Effector memory CD4-positive, alpha-beta T cell (primary cell): ENCODE data around the gene FAM83D.
A peak's percentile ranks its signal among the peaks of the same experiment; 100 is the strongest.

Experiments used
- DNase-seq, 3 donors: peaks; one replicate each; pipeline ENCODE4 v3.0.0-alpha.2; 2020
- H3K27ac ChIP-seq: 2 replicates; pipeline ENCODE4 v1.7.0; 2013; ENCODE audit warnings: mild to moderate bottlenecking, low read length, moderate library complexity; ENCODE audit not compliant: insufficient read depth, poor library complexity, severe bottlenecking
- H3K27me3 ChIP-seq: replicated peaks from 2 replicates; pipeline ENCODE4 v1.7.0; 2013; ENCODE audit warnings: mild to moderate bottlenecking, low read length; ENCODE audit not compliant: insufficient read depth, control insufficient read depth, poor library complexity, severe bottlenecking
- H3K36me3 ChIP-seq: 2 replicates; pipeline ENCODE4 v1.7.0; 2013; ENCODE audit warnings: mild to moderate bottlenecking, low read length, moderate library complexity; ENCODE audit not compliant: control insufficient read depth, insufficient read depth
- H3K4me1 ChIP-seq: 2 replicates; pipeline ENCODE4 v1.7.0; 2013; ENCODE audit warnings: low read length, mild to moderate bottlenecking; ENCODE audit not compliant: control insufficient read depth, insufficient read depth, poor library complexity, severe bottlenecking
- H3K4me3 ChIP-seq: 2 replicates; pipeline ENCODE4 v1.7.0; 2013; ENCODE audit warnings: low read length, low read depth, mild to moderate bottlenecking; ENCODE audit not compliant: insufficient read depth, poor library complexity, severe bottlenecking
- H3K9me3 ChIP-seq: 2 replicates; pipeline ENCODE4 v1.7.0; 2013; ENCODE audit warnings: mild to moderate bottlenecking, low read length, moderate library complexity; ENCODE audit not compliant: control insufficient read depth

Gene FAM83D

DNA sequence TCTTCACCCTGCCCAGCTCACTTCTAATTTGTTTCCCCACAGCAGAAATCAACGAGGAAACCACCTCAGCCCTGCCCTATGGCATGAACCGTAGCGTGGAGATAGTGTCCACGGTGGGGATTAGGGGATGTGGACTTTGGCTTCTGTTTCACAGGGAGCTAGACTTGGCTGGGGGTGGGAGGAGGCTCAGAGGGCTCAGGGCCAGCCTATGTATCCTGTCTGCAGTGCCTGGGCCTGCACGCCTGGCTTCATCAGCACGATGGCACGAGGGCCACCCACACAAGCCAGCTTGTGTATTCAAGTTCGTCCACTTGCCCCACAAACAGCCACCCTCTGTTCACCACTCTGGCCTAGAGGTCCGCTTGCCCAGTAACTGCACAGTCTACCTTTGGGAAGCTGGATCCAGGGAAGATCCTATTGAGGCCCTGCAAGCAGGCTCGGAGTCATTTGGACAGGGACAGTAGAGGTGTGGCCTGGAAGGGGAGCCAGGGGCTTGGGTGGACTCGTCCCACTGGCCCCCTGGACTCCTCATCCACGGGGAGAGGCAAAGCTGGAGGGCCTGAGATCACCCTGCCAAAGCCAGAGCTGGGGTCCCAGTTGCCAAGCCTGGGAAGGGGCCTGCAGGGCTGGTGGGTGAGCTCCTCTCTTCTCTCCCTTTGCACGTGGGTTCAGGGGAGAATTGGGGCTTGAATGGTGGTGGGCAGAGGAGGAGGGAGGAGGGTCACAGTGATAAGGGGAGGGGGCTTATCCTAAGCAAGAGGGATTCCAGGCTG lies 38.0 kb upstream of the FAM83D start:
- Histone ChIP-seq H3K4me3 (no peak overlapping the region), H3K36me3 (peaks cover 12% of the 10 kb centered on the region), H3K4me1 (peaks cover 3% of the 10 kb centered on the region), H3K27me3 (no peaks in the 10 kb centered on the region), H3K27ac (no peak overlapping the region), H3K9me3 (no peaks in the 10 kb centered on the region)
- DNase-seq, result no peak

DNA sequence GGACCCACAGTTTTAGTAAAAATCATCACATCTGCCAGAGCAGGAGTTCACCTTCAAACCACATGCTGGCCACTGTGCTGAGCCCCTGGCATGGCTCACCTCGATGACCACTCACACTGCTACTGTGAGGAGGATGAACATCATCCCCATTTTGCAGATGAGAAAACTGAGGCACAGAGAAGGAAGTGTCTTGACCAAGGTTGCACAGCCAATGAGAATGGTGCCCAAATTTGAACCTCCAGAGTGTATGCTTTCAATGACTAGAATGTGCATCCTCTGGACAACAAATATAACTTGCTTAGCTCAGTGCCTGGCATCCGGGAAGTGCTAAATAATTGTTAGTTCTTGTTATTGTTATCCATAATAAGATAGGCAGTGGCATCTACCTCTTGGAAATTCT lies 37.2 kb upstream of the FAM83D start:
- H3K9me3 ChIP-seq, result no peaks in the 10 kb centered on the region
- H3K4me3 ChIP-seq, result no peak overlapping the region
- no peak overlapping the region for H3K27ac ChIP-seq
- peaks cover 11% of the 10 kb centered on the region for H3K4me1 ChIP-seq
- DNase-seq, result no peak
- no peaks in the 10 kb centered on the region for H3K27me3 ChIP-seq
- H3K36me3 ChIP-seq, result peaks cover 8% of the 10 kb centered on the region

DNA sequence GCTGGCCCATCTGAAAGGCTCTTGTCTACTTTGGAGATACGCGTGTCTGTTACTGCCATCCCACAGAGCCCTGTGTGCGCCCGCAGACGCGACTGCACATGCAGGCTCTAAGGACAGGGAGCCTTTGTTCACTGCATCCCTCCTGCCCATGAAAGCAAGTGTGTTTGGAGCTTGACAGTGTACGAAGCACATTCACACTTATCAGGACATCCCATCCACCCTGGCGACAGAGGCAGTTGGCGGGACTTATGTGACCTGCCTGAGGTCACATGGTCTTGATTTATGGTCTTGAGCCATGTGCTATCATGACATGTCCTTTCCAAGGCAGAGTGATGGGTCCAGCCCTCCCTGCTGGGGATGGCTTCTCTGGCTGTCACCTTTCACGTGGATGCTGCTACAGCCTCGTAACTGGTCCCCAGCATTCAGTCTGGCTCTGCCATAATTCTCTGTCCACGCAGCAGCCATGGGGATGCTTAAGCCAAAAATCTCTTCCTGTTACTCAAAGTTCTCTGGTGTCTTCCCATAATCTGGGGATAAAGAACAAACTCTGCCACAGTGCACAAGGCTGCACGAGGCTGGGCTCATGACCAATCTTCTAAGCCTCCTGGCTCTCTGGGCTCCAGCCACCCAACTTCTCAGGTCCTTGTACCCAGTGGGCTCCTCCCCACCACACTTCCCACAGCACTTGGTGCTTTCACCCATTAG lies 36.3 kb upstream of the FAM83D start:
- Histone ChIP-seq H3K27me3 (no peaks in the 10 kb centered on the region), H3K9me3 (no peaks in the 10 kb centered on the region), H3K27ac (no peak overlapping the region), H3K4me1 (peaks cover 13% of the 10 kb centered on the region), H3K4me3 (no peak overlapping the region), H3K36me3 (peaks cover 8% of the 10 kb centered on the region)
- DNase-seq, result no peak

DNA sequence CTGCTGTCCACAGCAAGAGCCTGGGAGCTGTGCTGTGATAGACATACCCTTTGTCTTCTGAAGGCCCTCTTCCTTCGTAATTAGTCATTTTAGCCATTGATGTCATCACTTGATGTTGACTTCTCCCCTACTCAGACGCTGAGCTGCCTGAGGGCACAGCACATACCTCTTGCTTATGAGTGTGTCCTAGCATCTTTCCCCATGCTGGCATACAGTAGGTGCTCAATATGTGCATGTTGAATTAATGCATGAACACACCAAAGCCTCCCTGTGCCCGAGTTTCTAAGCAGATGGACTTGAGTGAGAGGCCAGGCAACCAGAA lies 35.8 kb upstream of the FAM83D start:
- Histone ChIP-seq H3K27me3 (no peaks in the 10 kb centered on the region), H3K36me3 (peaks cover 10% of the 10 kb centered on the region), H3K4me1 (peaks cover 13% of the 10 kb centered on the region), H3K27ac (no peak overlapping the region), H3K9me3 (no peaks in the 10 kb centered on the region), H3K4me3 (no peak overlapping the region)
- no peak for DNase-seq

DNA sequence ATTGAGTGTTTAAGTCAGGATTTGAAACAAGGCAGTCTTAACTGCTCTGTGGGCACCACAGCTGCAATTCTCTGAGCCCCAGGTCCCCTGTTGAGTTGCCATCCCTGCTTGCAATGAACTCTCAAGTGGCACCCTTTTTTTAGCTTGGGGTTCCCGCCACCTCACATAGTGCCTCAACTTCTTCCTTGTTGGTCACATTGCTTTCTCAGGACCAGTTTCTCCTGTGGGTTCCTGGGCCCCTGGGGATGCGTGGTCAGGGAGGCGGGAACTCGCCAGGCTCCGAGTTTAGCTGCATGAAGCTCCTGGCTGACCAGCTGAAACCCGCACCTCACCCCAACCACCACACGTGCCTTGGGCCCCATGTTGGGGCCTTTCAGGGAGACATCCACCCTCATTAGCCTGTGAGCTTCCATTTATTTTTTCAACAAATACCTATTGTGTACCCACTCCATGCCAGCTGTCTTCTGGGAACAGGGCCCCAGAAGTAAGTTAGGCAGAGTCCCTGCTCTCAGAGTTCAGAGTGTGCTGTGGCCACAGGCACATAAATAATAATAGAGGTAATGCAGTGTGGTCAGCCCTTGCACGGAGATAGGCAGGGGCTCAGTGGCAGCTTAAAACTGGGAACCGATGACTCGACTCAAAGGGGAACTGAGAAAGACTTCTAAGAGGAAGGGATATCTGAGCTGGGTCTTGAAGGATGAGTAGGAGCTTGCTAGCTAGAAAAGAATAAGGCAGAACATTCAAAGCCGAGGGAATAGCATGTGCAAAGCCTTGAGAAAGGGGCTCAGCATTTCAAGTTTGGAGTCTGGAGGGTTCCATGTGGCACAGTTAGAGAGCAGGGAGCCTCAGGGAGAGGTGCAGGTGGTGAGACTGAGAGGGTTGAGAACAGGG lies 33.9 kb upstream of the FAM83D start:
- Histone ChIP-seq H3K27ac (no peak overlapping the region), H3K36me3 (peaks cover 25% of the 10 kb centered on the region), H3K4me1 (peaks cover 13% of the 10 kb centered on the region), H3K27me3 (no peaks in the 10 kb centered on the region), H3K4me3 (no peak overlapping the region), H3K9me3 (no peaks in the 10 kb centered on the region)
- DNase-seq, result no peak

DNA sequence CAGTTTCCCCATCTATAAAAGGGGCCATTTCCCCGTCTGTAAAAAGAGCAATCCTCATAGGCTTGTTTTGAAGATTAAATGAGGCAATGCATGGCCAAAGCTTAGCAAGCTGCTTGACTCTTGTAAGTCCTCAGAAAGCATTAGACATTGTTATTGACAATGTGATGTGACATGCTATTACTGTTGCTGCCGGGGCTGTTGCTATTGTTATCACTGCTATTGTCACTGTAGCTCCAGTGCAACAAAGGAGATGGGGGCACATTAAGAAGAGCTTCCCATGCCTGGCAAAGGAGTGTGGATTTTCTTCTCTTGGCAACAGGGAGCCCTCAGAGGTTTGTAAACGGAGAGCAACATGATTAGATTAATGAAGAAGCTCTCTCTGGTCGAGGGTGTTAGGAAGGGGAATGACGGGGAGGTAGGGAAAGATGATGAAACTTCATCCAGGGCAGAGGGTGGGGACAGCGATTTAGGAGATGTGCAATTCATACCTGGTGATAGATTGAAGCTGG lies 33.1 kb upstream of the FAM83D start:
- Histone ChIP-seq H3K4me1 (peaks cover 13% of the 10 kb centered on the region), H3K36me3 (peaks cover 32% of the 10 kb centered on the region), H3K4me3 (peak overlapping the region; percentile 6), H3K27ac (peak overlapping the region; percentile 59), H3K27me3 (no peaks in the 10 kb centered on the region), H3K9me3 (no peaks in the 10 kb centered on the region)
- no peak for DNase-seq

DNA sequence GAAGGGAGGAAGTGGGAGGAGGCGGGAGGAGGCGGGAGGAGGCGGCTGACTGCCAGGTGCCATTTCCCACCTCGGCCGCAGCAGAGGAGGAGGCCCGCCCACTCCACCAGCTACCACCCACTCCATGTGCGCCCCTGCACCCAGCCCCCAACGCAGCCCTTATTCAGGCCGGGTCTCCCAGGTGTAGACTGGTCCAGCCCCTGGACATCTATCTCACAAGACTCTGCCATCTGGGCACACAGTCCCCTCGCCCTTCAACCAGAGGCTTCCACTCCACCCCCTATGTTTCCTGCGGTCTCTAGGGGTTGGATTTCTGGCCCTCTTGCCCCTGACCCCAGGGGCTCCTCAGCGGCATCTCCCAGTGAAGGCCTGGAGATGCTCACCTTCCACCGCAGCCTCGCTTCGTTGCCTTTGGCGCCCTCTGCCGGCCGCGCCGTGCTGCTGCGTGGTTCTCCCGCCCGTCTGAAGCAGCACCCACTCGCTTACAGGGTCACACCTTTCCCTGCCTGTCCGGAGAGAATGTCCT lies 32.6 kb upstream of the FAM83D start:
- H3K9me3 ChIP-seq, result no peaks in the 10 kb centered on the region
- no peaks in the 10 kb centered on the region for H3K27me3 ChIP-seq
- H3K4me3 ChIP-seq, result peak overlapping the region; percentile 6
- peak; percentile 63 to 67 (median 65) for DNase-seq
- peaks cover 13% of the 10 kb centered on the region for H3K4me1 ChIP-seq
- H3K27ac ChIP-seq, result peak overlapping the region; percentile 59
- peaks cover 38% of the 10 kb centered on the region for H3K36me3 ChIP-seq

DNA sequence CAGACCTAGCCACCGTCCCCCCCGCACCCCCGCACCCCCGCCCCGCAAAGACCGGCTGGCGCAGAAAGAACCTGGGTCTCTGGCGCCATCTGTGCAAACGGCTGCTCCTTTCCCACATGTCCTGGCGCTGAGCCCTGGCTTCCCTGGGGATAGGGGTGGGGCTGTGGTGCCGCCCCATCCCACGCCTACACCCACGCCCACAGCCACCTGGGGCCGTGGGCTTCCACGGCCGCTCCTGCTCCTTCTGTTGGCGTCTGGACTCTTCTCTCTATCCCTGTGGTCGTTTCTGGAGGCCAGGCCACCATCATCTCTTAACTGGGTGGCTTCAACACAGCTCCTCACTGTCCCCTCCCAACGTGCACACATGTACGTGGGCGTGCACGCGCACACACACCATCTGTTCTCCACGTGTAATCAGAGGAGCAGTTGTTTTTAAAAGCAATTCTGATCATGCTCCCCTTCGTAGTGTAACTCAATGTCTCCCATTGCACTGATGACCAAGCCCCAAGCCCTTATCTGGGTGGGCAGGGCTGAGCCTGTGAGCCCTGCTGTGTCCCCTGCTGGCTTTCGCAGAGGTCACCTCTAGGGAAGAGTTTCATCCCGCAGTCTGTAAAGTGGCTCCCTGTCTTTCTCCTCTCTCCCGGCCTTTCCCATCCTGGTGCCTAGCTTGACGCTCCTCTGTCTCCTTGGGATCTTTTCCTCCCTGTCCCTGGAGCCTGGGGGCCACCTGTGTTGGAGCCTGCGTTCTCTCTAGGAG lies 31.9 kb upstream of the FAM83D start:
- H3K4me1 ChIP-seq, result peaks cover 13% of the 10 kb centered on the region
- DNase-seq, result no peak
- no peaks in the 10 kb centered on the region for H3K27me3 ChIP-seq
- H3K9me3 ChIP-seq, result no peaks in the 10 kb centered on the region
- H3K36me3 ChIP-seq, result peaks cover 43% of the 10 kb centered on the region
- no peak overlapping the region for H3K4me3 ChIP-seq
- no peak overlapping the region for H3K27ac ChIP-seq
